ENCODE data around the gene RBM6.
A peak's percentile ranks its signal among the peaks of the same experiment; 100 is the strongest.
"Not testable (repeated sequence)": the region's sequence is repeated elsewhere in the genome, so short reads cannot be mapped to it uniquely, and the experiment has no call there.

Gene RBM6

GRCh38 chr3:49917806-49918590, 22.0 kb upstream of the RBM6 start:
- not testable (repeated sequence) for DNase-seq

GRCh38 chr3:49924683-49925082, 15.3 kb upstream of the RBM6 start:
- no peak for DNase-seq

- no peak for DNase-seq
Observed at GRCh38 chr3:49925485-49925884, 14.5 kb upstream of the RBM6 start.

GRCh38 chr3:49926117-49926728, 13.7 kb upstream of the RBM6 start:
- DNase-seq = no peak

GRCh38 chr3:49927798-49928197, 12.2 kb upstream of the RBM6 start:
- no peak for DNase-seq

GRCh38 chr3:49928481-49929017, 11.4 kb upstream of the RBM6 start:
- DNase-seq = no peak

GRCh38 chr3:49929291-49930167, 10.4 kb upstream of the RBM6 start, which contains the start of gene MON1A:
MON1A (minus strand) TSS chr3:49929811; CDS start chr3:49913346, 16,465 bp downstream.
- peak; percentile 15 for DNase-seq

- no peak for DNase-seq
Observed at GRCh38 chr3:49930168-49930690, 9.7 kb upstream of the RBM6 start.

- DNase-seq = no peak
Observed at GRCh38 chr3:49930922-49931321, 9.0 kb upstream of the RBM6 start.

GRCh38 chr3:49932281-49932680, 7.7 kb upstream of the RBM6 start:
- not testable (repeated sequence) for DNase-seq

GRCh38 chr3:49937090-49937489, 2.9 kb upstream of the RBM6 start:
- no peak for DNase-seq

- no peak for DNase-seq
Observed at GRCh38 chr3:49940667-49941249, 808 bp downstream of the RBM6 start.

GRCh38 chr3:49942651-49943050, 2.7 kb downstream of the RBM6 start:
- DNase-seq = no peak

- DNase-seq = no peak
Observed at GRCh38 chr3:49952924-49953323, 13.0 kb downstream of the RBM6 start.

GRCh38 chr3:49955636-49956035, 15.7 kb downstream of the RBM6 start:
- DNase-seq = no peak

- no peak for DNase-seq
Observed at GRCh38 chr3:49966233-49966942, 26.4 kb downstream of the RBM6 start.

- DNase-seq = no peak
Observed at GRCh38 chr3:49967291-49967690, 27.3 kb downstream of the RBM6 start.

- DNase-seq = no peak
Observed at GRCh38 chr3:49968346-49968745, 28.4 kb downstream of the RBM6 start.

GRCh38 chr3:49972656-49973055, 32.7 kb downstream of the RBM6 start:
- no peak for DNase-seq

GRCh38 chr3:49976942-49977341, 37.0 kb downstream of the RBM6 start:
- DNase-seq = no peak

- DNase-seq = no peak
Observed at GRCh38 chr3:49984394-49984793, 44.4 kb downstream of the RBM6 start.

- no peak for DNase-seq
Observed at GRCh38 chr3:49992326-49992725, 52.4 kb downstream of the RBM6 start.

Measured in NCI-H1694 treated with DMSO at 0.1 percent for 48 hours (cell line).